ENCODE measurements around the gene HOXB2. TPM values are rescaled to one million over a fixed set of nuclear protein-coding genes. Genes with fewer than 3 reads are reported as not detected.

The HOXB2 gene
- total and polyA plus RNA-seq, 2 of the 8 experiments (the other 6 are each of a cell fraction or from before 2014, with no cell fraction given): not detected

DNA sequence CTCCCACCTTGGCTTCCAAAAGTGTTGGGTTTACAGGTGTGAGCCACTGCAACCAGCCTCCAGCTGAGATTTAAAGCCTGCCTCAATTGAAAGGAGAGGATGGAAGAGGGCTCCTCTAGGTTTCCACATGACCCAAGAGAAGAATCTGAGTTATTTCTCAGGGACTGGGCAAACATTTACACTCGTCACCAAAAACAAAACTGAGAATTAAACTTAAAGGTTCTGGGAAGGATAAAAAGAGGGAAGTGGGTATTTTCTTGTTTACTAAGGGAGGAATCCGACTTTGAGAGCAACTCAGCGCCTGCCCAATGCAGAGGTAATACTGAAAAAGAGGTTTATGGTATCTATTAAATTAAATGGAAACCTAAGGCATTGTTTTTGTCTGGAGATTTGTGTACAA lies 27.4 kb downstream of the HOXB2 start (continued):
- TF ChIP-seq CHD7 (IDR thresholded peaks at IDR 0.05; ENCODE audit: insufficient replicate concordance, low read length) (no peak), POU5F1 (IDR thresholded peaks at IDR 0.05; ENCODE audit: low read depth, low read length) (no peak), YY1 (IDR thresholded peaks at IDR 0.05; ENCODE audit: low read depth, low read length) (no peak), E2F6 (IDR thresholded peaks at IDR 0.05) (no peak), BACH1 (IDR thresholded peaks at IDR 0.05; ENCODE audit: low read length) (no peak), CEBPB (IDR thresholded peaks at IDR 0.05; ENCODE audit: low read depth, low read length) (no peak), CREB1 (IDR thresholded peaks at IDR 0.05) (no peak), FOSL1 (IDR thresholded peaks at IDR 0.05; ENCODE audit: insufficient read depth, low read depth, low read length) (no peak)
